NK-92 (cell line): ENCODE results near the gene CHRNA1.

Source experiments
- DNase-seq: peaks from one replicate; lab custom pipeline; 2025; ENCODE audit not compliant: unreplicated experiment; lab: John Stamatoyannopoulos, UW

CHRNA1 gene

GRCh38 chr2:174761837-174762236, 2.4 kb downstream of the CHRNA1 start:
- DNase-seq: no peak

GRCh38 chr2:174760845-174761473, 3.3 kb downstream of the CHRNA1 start:
- DNase-seq: no peak

- DNase-seq: no peak
These were observed 4.7 kb downstream of the CHRNA1 start for GRCh38 chr2:174759381-174760065.

GRCh38 chr2:174756743-174757142, 7.5 kb downstream of the CHRNA1 start:
- no peak for DNase-seq

- DNase-seq: no peak
These were observed 11.1 kb downstream of the CHRNA1 start for GRCh38 chr2:174753038-174753633.

GRCh38 chr2:174752403-174753037, 11.8 kb downstream of the CHRNA1 start:
- DNase-seq: no peak

- no peak for DNase-seq
These were observed 13.3 kb downstream of the CHRNA1 start for GRCh38 chr2:174750923-174751441.

GRCh38 chr2:174749793-174750192, 14.5 kb downstream of the CHRNA1 start:
- no peak for DNase-seq

GRCh38 chr2:174748948-174749347, 15.3 kb downstream of the CHRNA1 start:
- no peak for DNase-seq

- DNase-seq: no peak
These were observed 19.1 kb downstream of the CHRNA1 start for GRCh38 chr2:174745142-174745541.

- no peak for DNase-seq
These were observed 20.2 kb downstream of the CHRNA1 start for GRCh38 chr2:174744111-174744510.

- no peak for DNase-seq
These were observed 23.6 kb downstream of the CHRNA1 start for GRCh38 chr2:174740721-174741120.

GRCh38 chr2:174738841-174739240, 25.4 kb downstream of the CHRNA1 start:
- no peak for DNase-seq

GRCh38 chr2:174731546-174731945, 32.7 kb downstream of the CHRNA1 start:
- DNase-seq: no peak

- no peak for DNase-seq
These were observed 33.6 kb downstream of the CHRNA1 start for GRCh38 chr2:174730698-174731018.

GRCh38 chr2:174729797-174730697, 34.2 kb downstream of the CHRNA1 start:
- DNase-seq: no peak

GRCh38 chr2:174728096-174728495, 36.2 kb downstream of the CHRNA1 start:
- no peak for DNase-seq

- no peak for DNase-seq
These were observed 38.1 kb downstream of the CHRNA1 start for GRCh38 chr2:174726212-174726611.

- no peak for DNase-seq
These were observed 41.2 kb downstream of the CHRNA1 start for GRCh38 chr2:174722942-174723592.

GRCh38 chr2:174719016-174719415, 45.3 kb downstream of the CHRNA1 start:
- DNase-seq: no peak
